ENCODE data around the gene PRAC2.

PRAC2 gene

GRCh38 chr17:48734333-48735061 lies 11.5 kb downstream of the PRAC2 start:
- no peak for DNase-seq (ENCODE audit: low spot score)

- peak; percentile 35 for DNase-seq (ENCODE audit: low spot score)
Observed at GRCh38 chr17:48735062-48735351, 12.0 kb downstream of the PRAC2 start.

GRCh38 chr17:48737330-48738043 lies 14.5 kb downstream of the PRAC2 start:
- no peak for DNase-seq (ENCODE audit: low spot score)

GRCh38 chr17:48738424-48738802 lies 15.4 kb downstream of the PRAC2 start:
- no peak for DNase-seq (ENCODE audit: low spot score)

- no peak for DNase-seq (ENCODE audit: low spot score)
Observed at GRCh38 chr17:48738803-48739526, 16.0 kb downstream of the PRAC2 start.

GRCh38 chr17:48740537-48740936 lies 17.6 kb downstream of the PRAC2 start:
- no peak for DNase-seq (ENCODE audit: low spot score)

GRCh38 chr17:48745381-48746275 lies 22.6 kb downstream of the PRAC2 start:
- no peak for DNase-seq (ENCODE audit: low spot score)

GRCh38 chr17:48746916-48747444 lies 24.0 kb downstream of the PRAC2 start:
- DNase-seq (ENCODE audit: low spot score): no peak

GRCh38 chr17:48747445-48748363 lies 24.7 kb downstream of the PRAC2 start:
- no peak for DNase-seq (ENCODE audit: low spot score)

- no peak for DNase-seq (ENCODE audit: low spot score)
Observed at GRCh38 chr17:48748718-48749566, 26.0 kb downstream of the PRAC2 start.

- DNase-seq (ENCODE audit: low spot score): no peak
Observed at GRCh38 chr17:48749621-48750553, 26.9 kb downstream of the PRAC2 start.

GRCh38 chr17:48751172-48751571 lies 28.2 kb downstream of the PRAC2 start:
- DNase-seq (ENCODE audit: low spot score): no peak

- DNase-seq (ENCODE audit: low spot score): no peak
Observed at GRCh38 chr17:48751733-48752398, 28.9 kb downstream of the PRAC2 start.

GRCh38 chr17:48752399-48753288 lies 29.7 kb downstream of the PRAC2 start:
- peak; percentile 38 for DNase-seq (ENCODE audit: low spot score)

- DNase-seq (ENCODE audit: low spot score): peak; percentile 87
Observed at GRCh38 chr17:48753794-48754499, 31.0 kb downstream of the PRAC2 start.

GRCh38 chr17:48754500-48755261 lies 31.7 kb downstream of the PRAC2 start:
- no peak for DNase-seq (ENCODE audit: low spot score)
